ENCODE results near the gene ACTL8.
A peak's percentile ranks its signal among the peaks of the same experiment; 100 is the strongest.

The ACTL8 gene

GRCh38 chr1:17826165-17826488 lies 71.0 kb downstream of the ACTL8 start:
- Histone ChIP-seq H2BK5ac (ENCODE audit: low read length) (no peak overlapping the region), H3K9ac (ENCODE audit: low read length) (no peak overlapping the region), H3K27me3 (ENCODE audit: insufficient read depth, low read length, poor library complexity) (no peaks in the 10 kb centered on the region), H3K4me3 (ENCODE audit: low read length) (no peak overlapping the region), H3K27ac (ENCODE audit: low read depth, low read length) (no peak overlapping the region), H2AK5ac (ENCODE audit: low read length) (no peak overlapping the region), H3K23ac (ENCODE audit: low read length) (no peak overlapping the region), H4K8ac (ENCODE audit: low read depth, low read length) (no peak overlapping the region), H3K4ac (ENCODE audit: low read depth, low read length) (no peak overlapping the region), H3K4me2 (ENCODE audit: low read length) (no peak overlapping the region), H4K5ac (ENCODE audit: low read length) (no peak overlapping the region), H3K4me1 (ENCODE audit: control insufficient read depth, low read depth, low read length) (no peaks in the 10 kb centered on the region), H3K18ac (ENCODE audit: low read length) (no peak overlapping the region), H2BK120ac (ENCODE audit: low read depth, low read length) (no peak overlapping the region), H2BK15ac (replicated peaks; ENCODE audit: low read depth) (no peak overlapping the region), H3K56ac (ENCODE audit: low read length) (no peak overlapping the region), H3K79me1 (ENCODE audit: low read length) (no peaks in the 10 kb centered on the region), H3K79me2 (ENCODE audit: control insufficient read depth, insufficient read depth, low read length) (no peaks in the 10 kb centered on the region), H3K36me3 (ENCODE audit: control insufficient read depth, insufficient read depth, low read length) (no peaks in the 10 kb centered on the region)
- WGBS (ENCODE audit: extremely low coverage, insufficient coverage, low lambda C conversion rate) = no CpG with 5 or more reads among the region's 16 CpGs
- DNase-seq = peak; percentile 47

GRCh38 chr1:17828991-17829390 lies 73.9 kb downstream of the ACTL8 start:
- Histone ChIP-seq H3K23ac (ENCODE audit: low read length) (no peak overlapping the region), H2BK120ac (ENCODE audit: low read depth, low read length) (no peak overlapping the region), H3K27ac (ENCODE audit: low read depth, low read length) (no peak overlapping the region), H3K4me2 (ENCODE audit: low read length) (no peak overlapping the region), H3K4me3 (ENCODE audit: low read length) (no peak overlapping the region), H3K4me1 (ENCODE audit: control insufficient read depth, low read depth, low read length) (no peaks in the 10 kb centered on the region), H4K5ac (ENCODE audit: low read length) (no peak overlapping the region), H3K27me3 (ENCODE audit: insufficient read depth, low read length, poor library complexity) (no peaks in the 10 kb centered on the region), H4K8ac (ENCODE audit: low read depth, low read length) (no peak overlapping the region), H3K9ac (ENCODE audit: low read length) (no peak overlapping the region), H3K4ac (ENCODE audit: low read depth, low read length) (no peak overlapping the region), H2BK5ac (ENCODE audit: low read length) (no peak overlapping the region), H3K18ac (ENCODE audit: low read length) (no peak overlapping the region), H3K36me3 (ENCODE audit: control insufficient read depth, insufficient read depth, low read length) (no peaks in the 10 kb centered on the region), H3K79me1 (ENCODE audit: low read length) (no peaks in the 10 kb centered on the region), H2BK15ac (replicated peaks; ENCODE audit: low read depth) (no peak overlapping the region), H3K79me2 (ENCODE audit: control insufficient read depth, insufficient read depth, low read length) (no peaks in the 10 kb centered on the region), H2AK5ac (ENCODE audit: low read length) (no peak overlapping the region), H3K56ac (ENCODE audit: low read length) (no peak overlapping the region)
- DNase-seq = no peak
- WGBS (ENCODE audit: extremely low coverage, insufficient coverage, low lambda C conversion rate) = no CpG with 5 or more reads among the region's 4 CpGs

GRCh38 chr1:17829579-17829978 lies 74.4 kb downstream of the ACTL8 start:
- no peak overlapping the region for H3K27ac ChIP-seq (ENCODE audit: low read depth, low read length)
- no peak for DNase-seq
- H3K4me1 ChIP-seq (ENCODE audit: control insufficient read depth, low read depth, low read length) = peaks cover 3% of the 10 kb centered on the region
- no peak overlapping the region for H3K23ac ChIP-seq (ENCODE audit: low read length)
- no peak overlapping the region for H3K18ac ChIP-seq (ENCODE audit: low read length)
- no peak overlapping the region for H3K4me2 ChIP-seq (ENCODE audit: low read length)
- H3K27me3 ChIP-seq (ENCODE audit: insufficient read depth, low read length, poor library complexity) = no peaks in the 10 kb centered on the region
- H3K4ac ChIP-seq (ENCODE audit: low read depth, low read length) = no peak overlapping the region
- H4K5ac ChIP-seq (ENCODE audit: low read length) = no peak overlapping the region
- H3K36me3 ChIP-seq (ENCODE audit: control insufficient read depth, insufficient read depth, low read length) = no peaks in the 10 kb centered on the region
- H3K4me3 ChIP-seq (ENCODE audit: low read length) = no peak overlapping the region
- H3K56ac ChIP-seq (ENCODE audit: low read length) = no peak overlapping the region
- WGBS (ENCODE audit: extremely low coverage, insufficient coverage, low lambda C conversion rate) = no CpG with 5 or more reads among the region's 6 CpGs
- no peak overlapping the region for H3K9ac ChIP-seq (ENCODE audit: low read length)
- no peak overlapping the region for H2AK5ac ChIP-seq (ENCODE audit: low read length)
- H4K8ac ChIP-seq (ENCODE audit: low read depth, low read length) = no peak overlapping the region
- H2BK5ac ChIP-seq (ENCODE audit: low read length) = no peak overlapping the region
- H3K79me1 ChIP-seq (ENCODE audit: low read length) = no peaks in the 10 kb centered on the region
- no peak overlapping the region for H2BK120ac ChIP-seq (ENCODE audit: low read depth, low read length)
- no peak overlapping the region for H2BK15ac ChIP-seq (replicated peaks; ENCODE audit: low read depth)
- no peaks in the 10 kb centered on the region for H3K79me2 ChIP-seq (ENCODE audit: control insufficient read depth, insufficient read depth, low read length)

GRCh38 chr1:17831597-17831996 lies 76.5 kb downstream of the ACTL8 start:
- H3K4me2 ChIP-seq (ENCODE audit: low read length) = no peak overlapping the region
- no peak overlapping the region for H2BK5ac ChIP-seq (ENCODE audit: low read length)
- H2BK15ac ChIP-seq (replicated peaks; ENCODE audit: low read depth) = no peak overlapping the region
- H3K36me3 ChIP-seq (ENCODE audit: control insufficient read depth, insufficient read depth, low read length) = no peaks in the 10 kb centered on the region
- H3K23ac ChIP-seq (ENCODE audit: low read length) = no peak overlapping the region
- H3K79me2 ChIP-seq (ENCODE audit: control insufficient read depth, insufficient read depth, low read length) = no peaks in the 10 kb centered on the region
- no peak overlapping the region for H3K56ac ChIP-seq (ENCODE audit: low read length)
- H3K4me1 ChIP-seq (ENCODE audit: control insufficient read depth, low read depth, low read length) = peaks cover 3% of the 10 kb centered on the region
- no peak overlapping the region for H3K4ac ChIP-seq (ENCODE audit: low read depth, low read length)
- WGBS (ENCODE audit: extremely low coverage, insufficient coverage, low lambda C conversion rate) = no CpG with 5 or more reads among the region's 7 CpGs
- H3K4me3 ChIP-seq (ENCODE audit: low read length) = no peak overlapping the region
- H3K18ac ChIP-seq (ENCODE audit: low read length) = no peak overlapping the region
- no peak overlapping the region for H4K5ac ChIP-seq (ENCODE audit: low read length)
- peak; percentile 85 for DNase-seq
- no peaks in the 10 kb centered on the region for H3K79me1 ChIP-seq (ENCODE audit: low read length)
- no peak overlapping the region for H3K27ac ChIP-seq (ENCODE audit: low read depth, low read length)
- H3K9ac ChIP-seq (ENCODE audit: low read length) = no peak overlapping the region
- no peak overlapping the region for H2BK120ac ChIP-seq (ENCODE audit: low read depth, low read length)
- no peak overlapping the region for H2AK5ac ChIP-seq (ENCODE audit: low read length)
- no peak overlapping the region for H4K8ac ChIP-seq (ENCODE audit: low read depth, low read length)
- H3K27me3 ChIP-seq (ENCODE audit: insufficient read depth, low read length, poor library complexity) = no peaks in the 10 kb centered on the region

GRCh38 chr1:17833661-17834501 lies 78.7 kb downstream of the ACTL8 start:
- Histone ChIP-seq H3K27ac (ENCODE audit: low read depth, low read length) (no peak overlapping the region), H3K36me3 (ENCODE audit: control insufficient read depth, insufficient read depth, low read length) (no peaks in the 10 kb centered on the region), H2BK120ac (ENCODE audit: low read depth, low read length) (no peak overlapping the region), H3K4me3 (ENCODE audit: low read length) (no peak overlapping the region), H3K4ac (ENCODE audit: low read depth, low read length) (no peak overlapping the region), H3K79me1 (ENCODE audit: low read length) (no peaks in the 10 kb centered on the region), H4K8ac (ENCODE audit: low read depth, low read length) (no peak overlapping the region), H3K79me2 (ENCODE audit: control insufficient read depth, insufficient read depth, low read length) (no peaks in the 10 kb centered on the region), H3K23ac (ENCODE audit: low read length) (no peak overlapping the region), H3K56ac (ENCODE audit: low read length) (no peak overlapping the region), H3K4me1 (ENCODE audit: control insufficient read depth, low read depth, low read length) (peaks cover 3% of the 10 kb centered on the region), H3K4me2 (ENCODE audit: low read length) (no peak overlapping the region), H3K9ac (ENCODE audit: low read length) (no peak overlapping the region), H2BK15ac (replicated peaks; ENCODE audit: low read depth) (no peak overlapping the region), H2BK5ac (ENCODE audit: low read length) (no peak overlapping the region), H4K5ac (ENCODE audit: low read length) (no peak overlapping the region), H2AK5ac (ENCODE audit: low read length) (no peak overlapping the region), H3K27me3 (ENCODE audit: insufficient read depth, low read length, poor library complexity) (no peaks in the 10 kb centered on the region), H3K18ac (ENCODE audit: low read length) (no peak overlapping the region)
- no peak for DNase-seq
- WGBS (ENCODE audit: extremely low coverage, insufficient coverage, low lambda C conversion rate) = no CpG with 5 or more reads among the region's 15 CpGs

GRCh38 chr1:17834561-17835100 lies 79.5 kb downstream of the ACTL8 start:
- H3K27me3 ChIP-seq (ENCODE audit: insufficient read depth, low read length, poor library complexity) = no peaks in the 10 kb centered on the region
- H4K8ac ChIP-seq (ENCODE audit: low read depth, low read length) = no peak overlapping the region
- H3K4ac ChIP-seq (ENCODE audit: low read depth, low read length) = no peak overlapping the region
- no peak overlapping the region for H3K4me2 ChIP-seq (ENCODE audit: low read length)
- H3K18ac ChIP-seq (ENCODE audit: low read length) = no peak overlapping the region
- H3K9ac ChIP-seq (ENCODE audit: low read length) = peak overlapping the region; percentile 6
- H3K36me3 ChIP-seq (ENCODE audit: control insufficient read depth, insufficient read depth, low read length) = no peaks in the 10 kb centered on the region
- peaks cover 3% of the 10 kb centered on the region for H3K4me1 ChIP-seq (ENCODE audit: control insufficient read depth, low read depth, low read length)
- H3K79me2 ChIP-seq (ENCODE audit: control insufficient read depth, insufficient read depth, low read length) = no peaks in the 10 kb centered on the region
- H3K4me3 ChIP-seq (ENCODE audit: low read length) = no peak overlapping the region
- no peak overlapping the region for H2BK15ac ChIP-seq (replicated peaks; ENCODE audit: low read depth)
- peak; percentile 59 for DNase-seq
- H3K27ac ChIP-seq (ENCODE audit: low read depth, low read length) = no peak overlapping the region
- no peak overlapping the region for H2AK5ac ChIP-seq (ENCODE audit: low read length)
- H3K56ac ChIP-seq (ENCODE audit: low read length) = no peak overlapping the region
- H3K23ac ChIP-seq (ENCODE audit: low read length) = no peak overlapping the region
- H3K79me1 ChIP-seq (ENCODE audit: low read length) = no peaks in the 10 kb centered on the region
- H2BK120ac ChIP-seq (ENCODE audit: low read depth, low read length) = no peak overlapping the region
- WGBS (ENCODE audit: extremely low coverage, insufficient coverage, low lambda C conversion rate) = no CpG with 5 or more reads among the region's 8 CpGs
- no peak overlapping the region for H4K5ac ChIP-seq (ENCODE audit: low read length)
- H2BK5ac ChIP-seq (ENCODE audit: low read length) = no peak overlapping the region
